Cardiac muscle cell (in vitro differentiated cells and primary cell): ENCODE results near the gene FAF1. TPM values are rescaled to one million over a fixed set of nuclear protein-coding genes. Genes with fewer than 3 reads are reported as not detected.
A peak's percentile ranks its signal among the peaks of the same experiment; 100 is the strongest.

Experiments
- DNase-seq, 2 donors: peaks; one replicate each; pipeline versions ENCODE4 v3.0.0 to v3.0.0-alpha.2; 2010 to 2017; ENCODE audit warnings: low read depth in 1 of 2, low spot score in 1 of 2
- H3K27ac ChIP-seq: fragments of 200-600 bp; sonication (generic); 2 replicates; pipeline ENCODE4 v1.5.1; 2016
- H3K27me3 ChIP-seq: fragments of 200-600 bp; sonication (generic); 2 replicates; pipeline ENCODE4 v1.6.0; 2016; ENCODE audit warnings: control low read depth
- H3K36me3 ChIP-seq: fragments of 200-600 bp; sonication (generic); 2 replicates; pipeline ENCODE4 v1.5.1; 2016; ENCODE audit warnings: control low read depth
- H3K4me1 ChIP-seq: fragments of 200-600 bp; sonication (generic); 2 replicates; pipeline ENCODE4 v1.8.1; 2017; ENCODE audit warnings: low read depth, mild to moderate bottlenecking, mixed run types
- H3K4me3 ChIP-seq: fragments of 200-600 bp; sonication (generic); 2 replicates; pipeline ENCODE4 v1.5.1; 2016; ENCODE audit warnings: mild to moderate bottlenecking
- H3K9me3 ChIP-seq: fragments of 200-600 bp; sonication (generic); 2 replicates; pipeline ENCODE4 v1.5.1; 2017; ENCODE audit warnings: low read depth, mild to moderate bottlenecking, control low read depth
- polyA plus RNA-seq: library from polyadenylated mRNA; unstranded; fragments of >200 nt; fragmentation: Nextera tagmentation; extraction: Ambion mirVana; gene quantifications from 2 replicates; pipeline ENCODE4 v1.2.1, GENCODE V29; 2016
- total RNA-seq: library from RNA; depleted of rRNA; stranded (reverse); fragments of >200 nt; gene quantifications from 2 replicates; pipeline ENCODE4 v1.2.3, GENCODE V29; 2016
- TF ChIP-seq, protein P1 (sequence below): IDR thresholded peaks from 2 replicates; pipeline ENCODE4 v1.5.1; 2012; ENCODE audit warnings: low read depth, mild to moderate bottlenecking, low read length

Gene FAF1
- total and polyA plus RNA-seq, 2 experiments from 2014 or later, result 24.3 to 76.7 TPM

DNA sequence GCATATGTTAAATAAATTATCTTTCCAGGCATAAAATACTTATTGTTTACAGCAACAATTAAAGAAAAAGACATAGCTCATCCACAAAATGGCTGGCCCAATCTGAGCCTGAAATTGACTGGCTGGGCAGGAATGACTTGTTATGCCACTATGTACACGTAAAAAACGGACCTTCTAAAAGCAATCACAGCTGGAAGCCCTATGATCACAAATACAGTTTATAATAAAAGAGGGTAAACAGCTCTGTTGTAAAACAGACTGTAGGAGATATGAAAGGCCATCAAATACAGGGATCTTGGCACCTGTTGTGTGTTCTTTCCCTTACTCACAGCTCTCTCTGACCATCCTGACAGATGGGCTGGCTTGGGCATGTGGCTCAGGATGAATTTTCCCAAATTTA is 466.4 kb downstream of the FAF1 start:
- H3K36me3 ChIP-seq, result peaks cover 4% of the 10 kb centered on the region
- H3K27me3 ChIP-seq, result no peaks in the 10 kb centered on the region
- no peak overlapping the region for H3K27ac ChIP-seq
- H3K4me1 ChIP-seq, result no peaks in the 10 kb centered on the region
- no peak overlapping the region for H3K4me3 ChIP-seq
- TF ChIP-seq, protein P1, sequence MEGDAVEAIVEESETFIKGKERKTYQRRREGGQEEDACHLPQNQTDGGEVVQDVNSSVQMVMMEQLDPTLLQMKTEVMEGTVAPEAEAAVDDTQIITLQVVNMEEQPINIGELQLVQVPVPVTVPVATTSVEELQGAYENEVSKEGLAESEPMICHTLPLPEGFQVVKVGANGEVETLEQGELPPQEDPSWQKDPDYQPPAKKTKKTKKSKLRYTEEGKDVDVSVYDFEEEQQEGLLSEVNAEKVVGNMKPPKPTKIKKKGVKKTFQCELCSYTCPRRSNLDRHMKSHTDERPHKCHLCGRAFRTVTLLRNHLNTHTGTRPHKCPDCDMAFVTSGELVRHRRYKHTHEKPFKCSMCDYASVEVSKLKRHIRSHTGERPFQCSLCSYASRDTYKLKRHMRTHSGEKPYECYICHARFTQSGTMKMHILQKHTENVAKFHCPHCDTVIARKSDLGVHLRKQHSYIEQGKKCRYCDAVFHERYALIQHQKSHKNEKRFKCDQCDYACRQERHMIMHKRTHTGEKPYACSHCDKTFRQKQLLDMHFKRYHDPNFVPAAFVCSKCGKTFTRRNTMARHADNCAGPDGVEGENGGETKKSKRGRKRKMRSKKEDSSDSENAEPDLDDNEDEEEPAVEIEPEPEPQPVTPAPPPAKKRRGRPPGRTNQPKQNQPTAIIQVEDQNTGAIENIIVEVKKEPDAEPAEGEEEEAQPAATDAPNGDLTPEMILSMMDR, result no peak
- no peaks in the 10 kb centered on the region for H3K9me3 ChIP-seq
- DNase-seq, result no peak

DNA sequence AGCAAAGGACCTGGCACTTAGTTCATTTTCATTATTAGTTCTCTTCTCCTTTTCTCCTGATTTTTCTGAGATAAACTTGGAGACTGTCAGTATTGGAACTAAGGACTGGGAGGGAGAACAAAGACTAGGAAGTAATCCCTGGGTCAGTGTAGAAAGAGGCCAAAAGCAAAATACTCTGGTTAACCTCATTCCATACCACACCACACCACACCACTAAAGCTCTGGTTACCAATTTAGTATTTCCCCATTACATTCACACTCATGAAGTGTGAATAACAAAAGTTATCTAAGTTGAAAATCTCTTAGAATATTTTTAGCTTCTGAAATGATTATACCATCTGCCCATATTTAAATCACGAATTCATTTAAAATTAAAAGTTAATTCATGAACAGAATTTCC is 467.9 kb downstream of the FAF1 start:
- H3K9me3 ChIP-seq, result no peaks in the 10 kb centered on the region
- no peak for DNase-seq
- peaks cover 5% of the 10 kb centered on the region for H3K36me3 ChIP-seq
- H3K4me1 ChIP-seq, result no peaks in the 10 kb centered on the region
- H3K4me3 ChIP-seq, result no peak overlapping the region
- H3K27ac ChIP-seq, result no peak overlapping the region
- no peaks in the 10 kb centered on the region for H3K27me3 ChIP-seq
- TF ChIP-seq, protein P1, result no peak

DNA sequence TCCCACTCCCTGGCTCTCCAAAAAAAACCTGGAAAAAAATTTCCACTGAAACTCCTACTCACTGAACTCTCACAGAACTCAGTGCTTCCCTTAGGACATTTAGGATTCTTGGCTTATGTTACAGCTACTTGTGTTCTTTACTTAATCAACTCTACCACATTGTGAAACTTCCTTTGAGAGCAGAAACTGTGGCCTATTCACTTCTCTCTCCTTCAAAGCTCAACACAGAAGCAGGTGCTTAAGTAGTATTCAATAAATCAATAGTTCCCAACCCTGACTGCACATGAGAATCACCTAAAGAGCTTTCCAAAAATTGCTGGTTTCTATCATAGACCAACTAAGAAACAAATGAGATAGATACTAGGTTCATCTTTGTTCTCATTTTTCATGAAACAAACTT is 468.9 kb downstream of the FAF1 start:
- TF ChIP-seq, protein P1, result no peak
- Histone ChIP-seq H3K36me3 (peaks cover 5% of the 10 kb centered on the region), H3K27ac (no peak overlapping the region), H3K4me3 (no peak overlapping the region), H3K9me3 (no peaks in the 10 kb centered on the region), H3K27me3 (no peaks in the 10 kb centered on the region), H3K4me1 (no peaks in the 10 kb centered on the region)
- peak in 1 of 2 donors; percentile 44 for DNase-seq

DNA sequence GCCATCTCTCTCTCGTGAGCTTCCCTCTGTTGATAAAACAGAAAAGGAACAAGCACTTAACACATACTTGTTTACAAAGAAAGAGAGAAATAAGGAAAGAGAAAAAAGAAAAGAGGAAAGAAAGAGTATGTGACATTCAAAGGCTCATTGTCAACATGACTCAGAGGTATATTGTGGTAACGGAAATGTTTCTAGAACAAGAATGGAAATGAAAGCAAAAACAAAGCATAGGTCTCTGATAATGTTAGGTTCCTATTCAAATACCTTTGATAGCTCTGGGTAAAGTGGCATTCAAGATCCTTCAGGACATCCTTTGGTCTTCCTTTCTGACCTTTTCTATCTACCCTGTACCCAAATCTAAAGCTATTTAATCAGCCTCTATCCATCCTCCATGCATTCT is 469.4 kb downstream of the FAF1 start:
- DNase-seq, result no peak
- Histone ChIP-seq H3K4me3 (no peak overlapping the region), H3K4me1 (no peaks in the 10 kb centered on the region), H3K9me3 (no peaks in the 10 kb centered on the region), H3K27ac (no peak overlapping the region), H3K27me3 (no peaks in the 10 kb centered on the region), H3K36me3 (peaks cover 5% of the 10 kb centered on the region)
- TF ChIP-seq, protein P1, result no peak

DNA sequence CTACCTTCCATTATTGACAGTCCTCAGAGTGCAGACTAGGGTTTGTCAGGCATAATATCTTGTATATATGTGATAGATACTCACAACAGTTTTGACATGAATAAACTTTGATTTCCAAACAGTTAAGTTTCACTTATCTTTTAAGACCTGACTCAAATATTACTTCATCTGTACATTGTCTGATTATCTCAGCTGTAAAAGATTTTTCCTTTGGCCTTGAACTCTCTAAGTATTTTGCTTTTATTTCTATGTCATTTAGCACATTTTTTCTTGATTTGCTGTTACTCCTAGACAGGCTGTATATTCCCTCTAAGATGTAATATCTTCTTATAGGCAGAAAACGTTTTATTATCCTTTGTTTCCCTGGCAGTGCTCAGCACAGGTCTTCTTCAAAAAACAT is 471.2 kb downstream of the FAF1 start:
- Histone ChIP-seq H3K4me3 (no peak overlapping the region), H3K36me3 (peaks cover 5% of the 10 kb centered on the region)

More for the DNA sequence above, 471.2 kb downstream of the FAF1 start:
- Histone ChIP-seq H3K27me3 (no peaks in the 10 kb centered on the region), H3K4me1 (no peaks in the 10 kb centered on the region), H3K27ac (no peak overlapping the region), H3K9me3 (no peaks in the 10 kb centered on the region)
- TF ChIP-seq, protein P1, result no peak
- DNase-seq, result peak in 1 of 2 donors; percentile 16
